GM19023 (cell line): Measurements from ENCODE around the gene FSD1L.

Source experiments
- ATAC-seq: cut with Tn5 transposase; IDR thresholded peaks from one replicate; pipeline ENCODE4 v1.9.1; 2021; ENCODE audit warnings: mild to moderate bottlenecking, moderate library complexity; ENCODE audit not compliant: unreplicated experiment

Gene FSD1L

DNA sequence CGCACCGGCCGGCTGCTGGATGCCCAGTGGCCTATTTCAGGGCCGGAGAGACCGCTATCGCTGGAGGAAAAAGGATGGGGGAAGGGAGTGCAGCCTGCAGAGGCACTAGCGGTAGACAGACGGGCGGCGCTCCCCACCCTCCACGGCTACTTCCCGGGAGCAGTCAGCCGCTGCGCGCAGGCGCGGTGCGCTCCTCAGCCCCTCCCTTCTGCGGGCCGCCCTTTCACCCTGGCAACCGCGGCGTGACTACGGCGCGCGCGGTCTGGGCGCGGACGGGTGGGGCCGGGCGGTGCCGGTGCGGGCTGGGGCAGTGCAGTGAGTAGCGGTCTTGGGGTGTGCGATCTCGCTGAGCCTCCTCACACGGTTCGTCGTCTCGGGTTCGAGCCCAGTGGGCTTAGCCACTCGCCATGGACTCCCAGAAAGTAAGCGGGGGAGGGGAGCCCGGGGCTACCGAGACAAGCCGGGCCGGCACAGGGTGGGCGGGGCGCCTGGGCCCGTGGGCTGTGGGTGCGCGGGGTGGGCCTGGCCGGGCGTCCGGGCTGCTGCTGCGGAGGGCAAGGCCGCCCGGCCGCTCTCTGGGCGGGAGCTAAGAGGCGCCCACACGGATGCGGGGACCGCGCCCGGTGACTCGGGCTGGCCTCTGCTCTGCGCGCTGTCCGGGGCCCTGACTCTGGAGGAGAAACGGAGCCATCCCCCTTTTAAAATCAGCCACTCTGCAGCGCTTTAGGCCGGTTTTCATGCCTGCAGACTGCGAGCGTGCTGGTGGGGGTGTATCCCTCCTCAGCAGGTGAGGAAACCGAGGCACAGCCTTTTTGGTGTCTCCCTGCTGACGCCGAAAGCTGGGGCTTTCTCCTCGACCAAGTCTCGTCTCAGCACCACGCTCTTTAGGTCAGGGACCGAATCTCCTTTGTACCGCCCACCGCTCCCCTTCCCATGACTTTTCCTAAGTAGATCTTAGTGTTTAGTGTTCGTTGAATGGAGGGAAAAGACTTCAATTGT is at the start of gene FSD1L:
Gene FSD1L, plus strand, starts transcription at position 221 of the 999 bp plus-strand sequence. Its CDS starts 187 bp downstream, at position 408.
- peak; percentile 96 for ATAC-seq

- ATAC-seq, result no peak
Measured at GRCh38 chr9:105399117-105399516, 48.7 kb upstream of the FSD1L start.

GRCh38 chr9:105401651-105402050 is 46.2 kb upstream of the FSD1L start:
- ATAC-seq, result no peak

GRCh38 chr9:105403552-105404248 is 44.1 kb upstream of the FSD1L start:
- ATAC-seq, result no peak

- ATAC-seq, result peak; percentile 94
Measured at GRCh38 chr9:105405514-105406131, 42.2 kb upstream of the FSD1L start.

DNA sequence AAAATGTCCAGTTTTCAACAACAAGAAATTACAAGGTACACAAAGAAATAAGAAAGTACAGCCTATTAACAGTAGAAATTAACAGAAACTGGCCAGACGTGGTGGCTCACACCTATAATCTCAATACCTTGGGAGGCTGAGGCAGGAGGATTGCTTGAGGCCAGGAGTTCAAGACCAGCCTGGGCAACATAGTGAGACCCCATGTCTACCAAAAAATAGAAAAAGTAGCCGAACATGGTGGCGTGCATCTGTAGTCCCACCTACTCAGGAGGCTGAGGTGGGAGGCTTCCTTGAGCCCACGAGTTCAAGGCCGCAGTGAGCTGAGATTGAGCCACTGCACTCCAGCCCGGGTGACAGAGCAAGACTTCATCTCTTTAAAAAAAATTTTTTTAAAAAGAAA is 41.5 kb upstream of the FSD1L start:
- no peak for ATAC-seq

DNA sequence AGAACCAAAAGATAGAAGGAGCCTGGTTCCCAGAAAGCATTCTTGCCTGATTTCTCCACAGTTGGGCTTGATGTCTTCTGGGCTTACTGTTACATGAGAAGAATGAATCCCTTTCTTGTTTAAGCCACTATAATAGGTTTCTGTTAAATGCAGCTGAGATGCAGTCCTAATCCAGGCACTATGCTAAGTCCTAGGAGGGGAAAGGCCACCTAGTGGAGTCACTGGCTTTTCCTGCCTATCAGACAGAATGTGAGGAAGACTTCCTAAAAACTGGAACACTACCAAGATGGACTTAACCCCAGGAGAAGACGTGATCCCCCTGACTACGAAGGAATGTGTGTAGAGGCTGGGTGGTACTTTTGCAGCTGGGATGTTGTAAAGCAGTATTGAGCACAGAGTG is 34.3 kb upstream of the FSD1L start:
- no peak for ATAC-seq

GRCh38 chr9:105414947-105415661 is 32.7 kb upstream of the FSD1L start:
- peak; percentile 65 for ATAC-seq

DNA sequence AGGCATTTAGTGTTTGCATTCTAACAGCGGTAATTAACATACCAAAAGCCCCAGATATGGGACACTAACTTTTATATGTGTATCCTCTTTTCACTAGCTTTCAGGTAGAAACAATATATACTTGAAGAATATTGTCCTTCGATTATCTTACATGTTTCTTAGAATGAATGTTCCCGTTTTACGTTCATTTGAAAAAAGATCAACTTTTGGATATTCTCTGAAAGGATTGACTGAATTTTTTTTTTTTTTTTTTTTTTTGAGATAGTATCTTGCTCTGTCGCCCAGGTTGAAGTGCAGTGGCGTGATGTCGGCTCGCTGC is 32.2 kb upstream of the FSD1L start:
- no peak for ATAC-seq

GRCh38 chr9:105416840-105417239 is 31.0 kb upstream of the FSD1L start:
- ATAC-seq, result no peak

DNA sequence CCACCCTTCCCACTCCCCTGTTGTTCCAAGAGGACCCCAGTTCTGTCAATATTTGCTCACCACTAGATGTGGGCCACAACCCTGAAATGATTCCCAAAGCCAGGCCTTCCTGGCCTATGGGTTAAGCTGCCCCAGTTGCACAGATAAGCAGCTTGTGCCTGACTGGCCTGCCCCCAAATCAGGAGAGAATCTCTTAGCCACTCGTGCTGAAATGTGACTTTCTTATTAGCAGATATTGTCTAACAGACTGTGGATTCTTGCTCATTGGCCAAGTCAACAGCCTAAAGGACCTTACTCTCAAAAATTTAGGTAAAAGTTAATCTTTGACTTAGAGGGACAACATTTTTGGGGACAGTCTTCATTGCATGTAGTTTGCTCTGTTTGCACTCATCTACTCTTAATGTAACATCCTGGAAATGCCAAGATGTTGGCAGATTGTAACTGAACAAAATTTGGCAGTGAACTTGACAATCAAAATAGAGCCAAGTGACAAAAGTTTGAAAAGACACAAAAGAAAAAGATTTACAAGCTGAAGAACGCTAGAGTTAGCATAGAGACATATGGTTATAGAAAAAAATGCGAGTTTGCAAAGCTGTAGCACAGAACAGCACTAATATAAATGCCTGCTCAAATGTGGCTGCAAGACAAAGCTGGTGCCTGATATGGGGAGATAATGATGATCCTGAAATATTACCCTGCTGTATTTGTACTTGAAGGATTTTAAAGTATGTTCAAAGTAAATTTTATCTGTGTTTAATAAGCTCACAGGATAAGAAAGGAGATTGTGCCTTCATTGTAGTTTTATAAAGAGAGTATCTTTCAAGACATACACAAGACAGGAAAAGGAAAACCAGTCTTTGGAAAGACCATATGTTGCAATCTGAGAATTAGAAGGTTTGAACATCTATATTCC is 29.0 kb upstream of the FSD1L start:
- ATAC-seq, result no peak

DNA sequence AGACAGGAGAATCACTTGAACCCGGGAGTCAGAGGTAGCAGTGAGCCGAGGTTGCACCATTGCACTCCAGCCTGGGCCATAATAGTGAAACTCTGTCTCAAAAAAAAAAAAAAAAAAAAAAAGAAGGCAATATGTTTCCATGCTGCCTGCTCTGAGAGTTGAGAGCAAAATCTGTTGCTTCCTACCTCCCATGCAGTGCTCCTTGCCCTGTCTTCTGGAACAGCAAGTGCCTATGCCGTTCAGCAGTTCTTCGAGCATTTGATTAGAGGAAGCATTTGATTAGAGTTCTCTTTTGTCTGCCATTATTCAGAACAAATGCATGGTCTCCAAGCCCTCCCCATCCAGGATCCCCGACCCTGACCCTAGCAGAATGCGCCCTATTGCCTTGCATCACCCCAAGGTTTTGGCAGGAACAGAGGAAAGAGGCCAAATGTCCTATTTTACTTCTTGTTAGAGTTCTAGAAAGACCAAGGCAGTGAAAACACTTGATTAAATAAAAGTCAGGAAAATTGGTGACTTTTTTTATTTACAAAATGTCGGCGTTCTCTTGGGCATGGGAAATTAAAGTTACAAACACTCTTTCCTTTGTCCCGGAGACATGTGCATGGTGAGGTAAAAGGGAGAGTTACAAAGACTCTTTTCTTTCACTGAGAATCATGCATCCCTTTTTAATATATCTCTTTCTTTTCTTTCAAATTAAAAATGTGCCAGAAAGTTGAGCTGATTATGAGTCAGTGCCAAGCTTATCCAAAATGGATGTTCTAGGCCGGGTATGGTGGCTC is 27.8 kb upstream of the FSD1L start:
- ATAC-seq, result no peak

DNA sequence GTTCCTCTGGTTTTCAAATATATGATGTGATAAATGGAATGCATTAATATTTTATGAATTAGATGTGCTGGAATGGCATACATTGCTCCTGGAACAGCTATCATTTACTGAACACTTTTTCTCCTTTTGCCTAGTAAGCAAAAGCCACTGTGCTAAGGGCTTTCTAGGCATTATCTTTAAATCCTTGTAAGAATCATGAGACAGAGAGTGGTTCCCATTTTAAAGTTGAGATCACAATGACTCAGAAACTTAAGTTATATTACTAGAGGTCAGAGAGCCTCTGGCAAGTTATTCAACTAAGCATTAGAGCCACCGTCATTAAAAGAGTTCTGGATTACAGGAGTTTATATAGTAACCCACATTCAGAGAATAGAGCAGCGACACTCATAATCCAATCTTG is 26.7 kb upstream of the FSD1L start:
- no peak for ATAC-seq

DNA sequence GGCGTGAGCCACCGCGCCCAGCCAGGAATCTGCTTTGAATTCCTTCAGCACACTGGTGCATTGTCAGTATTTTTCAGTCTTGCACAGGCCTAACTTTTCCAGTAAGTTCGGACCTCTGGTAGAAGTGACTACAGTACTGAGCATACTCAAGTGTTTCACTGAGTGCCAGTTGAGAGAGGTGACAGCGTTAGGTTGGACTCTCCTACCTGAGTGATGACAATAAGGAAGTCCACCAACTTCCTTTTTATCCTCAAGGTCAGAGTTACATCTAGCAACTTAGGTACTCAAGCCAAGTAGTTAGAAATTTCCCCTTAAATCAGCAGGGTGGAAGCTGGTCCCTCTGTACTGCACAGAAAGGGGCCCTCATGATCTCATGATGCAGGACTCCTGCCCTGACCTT is 26.0 kb upstream of the FSD1L start:
- ATAC-seq, result no peak

DNA sequence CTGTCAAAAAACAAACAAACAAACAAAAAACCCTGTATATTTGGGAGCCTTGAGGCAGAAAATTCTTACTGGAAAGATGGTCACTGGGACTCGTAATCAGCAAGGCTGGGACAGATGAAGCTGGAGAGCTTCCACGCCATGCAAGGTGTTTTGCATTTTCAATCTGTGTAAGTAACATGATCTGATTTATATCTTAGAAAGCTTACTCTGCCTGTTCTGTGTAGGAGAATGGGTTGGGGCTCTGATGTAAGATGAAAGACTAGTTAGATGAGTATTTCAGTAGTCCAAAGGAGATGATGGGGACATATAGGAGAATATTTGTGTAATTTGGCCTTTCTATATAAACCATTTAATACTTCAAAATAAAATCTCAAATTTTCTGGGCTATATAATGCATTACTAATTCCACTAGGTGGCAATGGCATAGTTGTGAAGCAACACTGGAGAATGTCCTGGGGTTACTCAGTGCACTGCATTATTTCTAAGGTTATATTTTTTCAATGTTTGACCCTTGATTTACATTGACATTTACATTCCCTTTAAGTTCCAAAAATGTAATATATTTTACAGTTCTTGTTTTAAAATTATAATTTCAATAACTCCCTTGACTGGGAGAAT is 21.9 kb upstream of the FSD1L start:
- no peak for ATAC-seq

DNA sequence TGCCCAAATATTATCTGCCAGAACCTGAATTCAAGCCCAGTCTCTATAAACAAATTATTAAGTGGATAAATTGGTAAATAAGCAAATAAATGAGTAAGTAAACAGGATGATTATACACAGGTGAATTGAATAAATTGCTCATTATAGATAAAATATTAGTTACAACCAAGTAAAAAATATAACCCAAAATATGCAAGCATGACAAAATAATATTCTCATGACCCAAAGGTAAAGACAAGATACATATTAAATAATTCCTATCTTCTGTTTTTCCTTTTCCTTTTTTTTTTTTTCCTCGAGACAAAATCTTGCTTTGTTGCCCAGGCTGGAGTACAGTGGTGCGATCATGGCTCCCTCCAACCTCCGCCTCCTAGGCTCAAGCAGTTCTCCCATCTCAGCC is 21.2 kb upstream of the FSD1L start:
- no peak for ATAC-seq

DNA sequence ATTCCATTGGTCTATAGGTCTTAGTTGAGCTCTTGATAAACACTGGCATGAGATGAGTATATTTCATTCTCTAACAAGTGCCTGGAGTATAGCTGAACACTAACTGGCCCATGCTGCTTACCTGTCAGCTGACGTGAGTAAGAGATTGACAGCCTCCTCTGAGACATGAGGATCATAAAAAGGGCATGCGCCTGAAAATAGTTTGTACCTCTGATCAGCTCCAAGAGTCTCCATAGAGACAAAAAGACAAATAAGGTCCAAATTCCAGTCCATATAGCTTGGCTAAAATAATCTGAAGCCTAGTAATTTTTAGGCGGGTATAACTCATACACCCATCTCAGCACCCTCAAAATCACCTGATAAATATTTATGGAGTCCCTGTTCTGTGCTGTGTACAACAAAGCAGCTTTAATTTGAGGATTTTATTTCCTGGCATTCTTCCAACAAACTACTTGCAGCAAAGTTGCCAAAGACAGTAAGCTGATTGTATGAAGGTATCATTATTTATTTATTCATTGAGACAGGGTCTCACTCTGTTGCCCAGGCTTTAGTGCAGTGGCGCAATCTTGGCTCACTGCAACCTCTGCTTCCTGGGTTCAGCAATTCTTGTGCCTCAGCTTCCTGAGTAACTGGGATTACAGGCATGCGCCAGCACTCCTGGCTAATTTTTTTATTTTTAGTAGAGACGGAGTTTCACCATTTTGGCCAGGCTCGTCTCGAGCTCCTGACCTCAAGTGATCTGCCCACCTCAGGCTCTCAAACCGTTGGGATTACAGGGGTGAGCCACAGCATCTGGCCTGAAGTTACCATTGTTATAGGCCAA is 16.2 kb upstream of the FSD1L start:
- ATAC-seq, result no peak

DNA sequence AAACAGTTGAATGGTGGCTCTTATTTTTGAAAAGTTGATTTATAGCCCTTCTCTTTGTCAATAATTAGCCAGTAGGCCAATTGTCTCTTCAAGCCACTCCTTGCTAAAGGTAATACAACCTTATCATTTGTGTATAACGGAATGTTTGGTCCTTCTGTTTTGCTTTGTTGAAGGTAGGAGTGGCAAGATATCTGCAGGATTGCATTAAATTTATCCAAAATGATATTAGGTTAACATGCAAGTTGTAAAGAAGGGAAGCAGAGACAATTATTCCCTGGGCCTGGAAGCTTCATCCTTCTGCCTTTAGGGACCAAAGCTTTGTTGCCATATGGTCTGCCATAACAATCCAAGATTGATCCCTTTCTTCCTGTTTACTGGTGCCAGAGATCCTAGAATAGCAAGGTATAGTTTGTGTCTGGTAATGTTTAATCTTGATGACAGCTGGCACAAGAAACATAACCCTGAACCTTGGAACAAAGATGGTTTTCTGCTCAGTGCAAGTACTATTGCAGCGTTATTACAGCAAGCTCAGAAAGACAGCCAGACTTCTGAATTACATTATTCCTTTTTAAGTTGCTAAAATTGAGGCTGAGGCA is 15.5 kb upstream of the FSD1L start:
- no peak for ATAC-seq
